WTC11 (cell line): ENCODE data around the gene TRIOBP. TPM values are rescaled to one million over a fixed set of nuclear protein-coding genes. Genes with fewer than 3 reads are reported as not detected.

ENCODE experiments used
- ATAC-seq: fragments of 200-7000 bp; cut with Tn5 transposase; 2 replicates; pipeline ENCODE4 v1.10.0; 2021; ENCODE audit warnings: mild to moderate bottlenecking, moderate library complexity
- CTCF ChIA-PET: fragments of 300-600 bp; sonication (Branson Sonifier 250); formaldehyde crosslinking; loops from one replicate; lab custom pipeline; 2021; ENCODE audit warnings: antibody characterized with exemption; lab: Charles Lee
- POLR2A ChIA-PET: fragments of 350-600 bp; sonication (Branson Sonifier 250); formaldehyde crosslinking; loops from one replicate; lab custom pipeline; 2021; ENCODE audit warnings: antibody characterized with exemption; lab: Charles Lee
- DNase-seq: peaks from one replicate; pipeline ENCODE4 v3.0.0; 2021; ENCODE audit warnings: low spot score
- H3K27ac Mint-ChIP-seq: 2 replicates; pipeline ENCODE4 v1.8.0; 2021; ENCODE audit warnings: mixed read lengths
- H3K27me3 Mint-ChIP-seq: 2 replicates; pipeline ENCODE4 v1.8.0; 2021; ENCODE audit warnings: low read depth, mild to moderate bottlenecking, moderate library complexity, mixed read lengths
- H3K36me3 Mint-ChIP-seq: 2 replicates; pipeline ENCODE4 v1.8.0; 2021; ENCODE audit warnings: mixed read lengths
- H3K4me1 Mint-ChIP-seq: 2 replicates; pipeline ENCODE4 v1.8.0; 2022; ENCODE audit warnings: mixed read lengths
- H3K4me3 Mint-ChIP-seq: 2 replicates; pipeline ENCODE4 v1.8.0; 2021; ENCODE audit warnings: mild to moderate bottlenecking, moderate library complexity, mixed read lengths
- H3K9me3 Mint-ChIP-seq: 2 replicates; pipeline ENCODE4 v1.8.0; 2021; ENCODE audit warnings: mixed read lengths
- CREB1 ChIP-seq: sonication (generic); formaldehyde crosslinking; IDR thresholded peaks from 2 replicates; pipeline ENCODE4 v1.8.0; 2023; ENCODE audit warnings: mild to moderate bottlenecking, missing genetic modification reagents
- FOXP1 ChIP-seq: sonication (generic); formaldehyde crosslinking; IDR thresholded peaks from 2 replicates; pipeline ENCODE4 v1.8.0; 2022; ENCODE audit warnings: missing genetic modification reagents, mild to moderate bottlenecking, moderate library complexity, borderline replicate concordance
- GABPB1 ChIP-seq: sonication (generic); formaldehyde crosslinking; IDR thresholded peaks from 2 replicates; pipeline ENCODE4 v1.8.1; 2023; ENCODE audit warnings: mild to moderate bottlenecking, missing genetic modification reagents
- GRHL2 ChIP-seq: fragments of 250-450 bp; sonication (Bioruptor Pico); IDR thresholded peaks from 2 replicates; pipeline ENCODE4 v1.8.0; 2022; ENCODE audit warnings: mild to moderate bottlenecking, moderate library complexity; ENCODE audit not compliant: insufficient replicate concordance, severe bottlenecking
- IRF2 ChIP-seq: sonication (generic); formaldehyde crosslinking; IDR thresholded peaks from 2 replicates; pipeline ENCODE4 v1.8.0; 2022; ENCODE audit warnings: low read depth, missing genetic modification reagents, borderline replicate concordance
- KAT7 ChIP-seq: sonication (generic); formaldehyde crosslinking; IDR thresholded peaks from 2 replicates; pipeline ENCODE4 v1.8.1; 2023; ENCODE audit warnings: missing genetic modification reagents, mild to moderate bottlenecking, borderline replicate concordance
- ZNF121 ChIP-seq: sonication (generic); formaldehyde crosslinking; IDR thresholded peaks from 2 replicates; pipeline ENCODE4 v1.8.0; 2023; ENCODE audit warnings: missing genetic modification reagents
- ZNF423 ChIP-seq: fragments of 250-450 bp; sonication (Bioruptor Pico); IDR thresholded peaks from 2 replicates; pipeline ENCODE4 v2.1.2; 2022; ENCODE audit warnings: mild to moderate bottlenecking, moderate library complexity
- total RNA-seq: library from RNA; stranded (reverse); gene quantifications from 3 replicates; pipeline ENCODE4 v1.2.3, GENCODE V29; 2021
- TF ChIP-seq, protein P1 (sequence below): sonication (generic); formaldehyde crosslinking; conservative IDR thresholded peaks from 2 replicates; pipeline ENCODE4 v1.8.1; 2023; ENCODE audit warnings: mild to moderate bottlenecking, low read depth, missing genetic modification reagents, moderate library complexity
- TF ChIP-seq, protein P2 (sequence below): sonication (generic); formaldehyde crosslinking; IDR thresholded peaks from 2 replicates; pipeline ENCODE4 v1.8.1; 2022; ENCODE audit warnings: low read depth, mild to moderate bottlenecking, moderate library complexity, missing genetic modification reagents, borderline replicate concordance
- TF ChIP-seq, protein P3 (sequence below): sonication (generic); formaldehyde crosslinking; IDR thresholded peaks from 2 replicates; pipeline ENCODE4 v1.8.1; 2022; ENCODE audit warnings: low read depth, missing genetic modification reagents, borderline replicate concordance
- TF ChIP-seq, protein P4 (sequence below): sonication (generic); formaldehyde crosslinking; IDR thresholded peaks from 2 replicates; pipeline ENCODE4 v1.8.1; 2023; ENCODE audit warnings: mild to moderate bottlenecking, missing genetic modification reagents, moderate library complexity
- TF ChIP-seq, protein P5 (sequence below): sonication (generic); formaldehyde crosslinking; IDR thresholded peaks from 2 replicates; pipeline ENCODE4 v1.8.0; 2022; ENCODE audit warnings: mild to moderate bottlenecking, missing genetic modification reagents
- TF ChIP-seq, protein P6 (sequence below): sonication (generic); formaldehyde crosslinking; IDR thresholded peaks from 2 replicates; pipeline ENCODE4 v1.8.0; 2022; ENCODE audit warnings: mild to moderate bottlenecking, missing genetic modification reagents
- TF ChIP-seq, protein P7 (sequence below): sonication (generic); formaldehyde crosslinking; IDR thresholded peaks from 2 replicates; pipeline ENCODE4 v1.8.0; 2022; ENCODE audit warnings: mild to moderate bottlenecking, missing genetic modification reagents

Gene TRIOBP
- total RNA-seq, 1 experiment from 2014 or later, result 54.0 TPM

DNA sequence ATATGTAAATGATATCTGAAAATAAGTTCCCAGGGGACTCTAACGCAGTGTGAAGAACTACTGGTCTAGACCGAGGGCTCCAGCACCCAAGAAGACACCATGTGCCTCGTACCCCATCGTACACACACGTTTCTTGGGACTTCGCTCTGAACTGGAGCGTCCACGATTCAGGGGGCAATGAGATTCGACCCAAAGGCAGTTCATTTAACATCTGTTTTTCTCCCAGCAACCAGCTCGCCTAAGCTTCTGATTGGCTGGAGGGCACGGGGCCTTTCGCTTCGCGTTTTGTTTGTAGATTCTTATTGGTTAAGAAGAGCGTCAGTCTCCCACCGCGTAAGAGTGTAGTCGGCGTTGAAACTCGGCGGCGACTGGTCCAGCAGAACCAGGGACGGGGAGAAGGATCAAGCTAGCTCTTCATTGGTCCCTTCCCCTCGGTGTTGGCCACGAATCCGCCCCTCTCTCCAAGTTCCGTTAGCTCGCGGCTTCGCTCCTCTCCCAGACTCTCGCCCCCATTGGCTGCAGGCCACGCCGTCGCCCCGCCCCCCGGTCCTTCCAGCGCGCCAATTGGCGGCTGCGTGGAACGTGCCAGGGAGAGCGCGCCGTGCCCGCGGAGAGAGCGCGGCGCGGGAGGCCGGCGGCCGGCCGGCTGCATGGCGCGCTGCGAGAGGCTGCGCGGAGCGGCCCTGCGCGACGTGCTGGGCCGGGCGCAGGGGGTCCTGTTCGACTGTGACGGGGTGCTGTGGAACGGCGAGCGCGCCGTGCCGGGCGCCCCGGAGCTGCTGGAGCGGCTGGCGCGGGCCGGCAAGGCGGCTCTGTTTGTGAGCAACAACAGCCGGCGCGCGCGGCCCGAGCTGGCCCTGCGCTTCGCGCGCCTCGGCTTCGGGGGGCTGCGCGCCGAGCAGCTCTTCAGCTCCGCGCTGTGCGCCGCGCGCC, 38.4 kb upstream of the TRIOBP start, which contains the start of gene PDXP (continued):
- TF ChIP-seq, protein P1, sequence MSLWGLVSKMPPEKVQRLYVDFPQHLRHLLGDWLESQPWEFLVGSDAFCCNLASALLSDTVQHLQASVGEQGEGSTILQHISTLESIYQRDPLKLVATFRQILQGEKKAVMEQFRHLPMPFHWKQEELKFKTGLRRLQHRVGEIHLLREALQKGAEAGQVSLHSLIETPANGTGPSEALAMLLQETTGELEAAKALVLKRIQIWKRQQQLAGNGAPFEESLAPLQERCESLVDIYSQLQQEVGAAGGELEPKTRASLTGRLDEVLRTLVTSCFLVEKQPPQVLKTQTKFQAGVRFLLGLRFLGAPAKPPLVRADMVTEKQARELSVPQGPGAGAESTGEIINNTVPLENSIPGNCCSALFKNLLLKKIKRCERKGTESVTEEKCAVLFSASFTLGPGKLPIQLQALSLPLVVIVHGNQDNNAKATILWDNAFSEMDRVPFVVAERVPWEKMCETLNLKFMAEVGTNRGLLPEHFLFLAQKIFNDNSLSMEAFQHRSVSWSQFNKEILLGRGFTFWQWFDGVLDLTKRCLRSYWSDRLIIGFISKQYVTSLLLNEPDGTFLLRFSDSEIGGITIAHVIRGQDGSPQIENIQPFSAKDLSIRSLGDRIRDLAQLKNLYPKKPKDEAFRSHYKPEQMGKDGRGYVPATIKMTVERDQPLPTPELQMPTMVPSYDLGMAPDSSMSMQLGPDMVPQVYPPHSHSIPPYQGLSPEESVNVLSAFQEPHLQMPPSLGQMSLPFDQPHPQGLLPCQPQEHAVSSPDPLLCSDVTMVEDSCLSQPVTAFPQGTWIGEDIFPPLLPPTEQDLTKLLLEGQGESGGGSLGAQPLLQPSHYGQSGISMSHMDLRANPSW (CRISPR knock-in tag), result no peak
- no peak for TF ChIP-seq GRHL2 (CRISPR knock-in tag)
- peak; percentile 77 for TF ChIP-seq FOXP1 (CRISPR knock-in tag)
- no peak for TF ChIP-seq ZNF423 (CRISPR knock-in tag)
- TF ChIP-seq, protein P2, sequence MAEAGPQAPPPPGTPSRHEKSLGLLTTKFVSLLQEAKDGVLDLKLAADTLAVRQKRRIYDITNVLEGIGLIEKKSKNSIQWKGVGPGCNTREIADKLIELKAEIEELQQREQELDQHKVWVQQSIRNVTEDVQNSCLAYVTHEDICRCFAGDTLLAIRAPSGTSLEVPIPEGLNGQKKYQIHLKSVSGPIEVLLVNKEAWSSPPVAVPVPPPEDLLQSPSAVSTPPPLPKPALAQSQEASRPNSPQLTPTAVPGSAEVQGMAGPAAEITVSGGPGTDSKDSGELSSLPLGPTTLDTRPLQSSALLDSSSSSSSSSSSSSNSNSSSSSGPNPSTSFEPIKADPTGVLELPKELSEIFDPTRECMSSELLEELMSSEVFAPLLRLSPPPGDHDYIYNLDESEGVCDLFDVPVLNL (CRISPR knock-in tag), result no peak; the same call in 1 of the 2 replicates

DNA sequence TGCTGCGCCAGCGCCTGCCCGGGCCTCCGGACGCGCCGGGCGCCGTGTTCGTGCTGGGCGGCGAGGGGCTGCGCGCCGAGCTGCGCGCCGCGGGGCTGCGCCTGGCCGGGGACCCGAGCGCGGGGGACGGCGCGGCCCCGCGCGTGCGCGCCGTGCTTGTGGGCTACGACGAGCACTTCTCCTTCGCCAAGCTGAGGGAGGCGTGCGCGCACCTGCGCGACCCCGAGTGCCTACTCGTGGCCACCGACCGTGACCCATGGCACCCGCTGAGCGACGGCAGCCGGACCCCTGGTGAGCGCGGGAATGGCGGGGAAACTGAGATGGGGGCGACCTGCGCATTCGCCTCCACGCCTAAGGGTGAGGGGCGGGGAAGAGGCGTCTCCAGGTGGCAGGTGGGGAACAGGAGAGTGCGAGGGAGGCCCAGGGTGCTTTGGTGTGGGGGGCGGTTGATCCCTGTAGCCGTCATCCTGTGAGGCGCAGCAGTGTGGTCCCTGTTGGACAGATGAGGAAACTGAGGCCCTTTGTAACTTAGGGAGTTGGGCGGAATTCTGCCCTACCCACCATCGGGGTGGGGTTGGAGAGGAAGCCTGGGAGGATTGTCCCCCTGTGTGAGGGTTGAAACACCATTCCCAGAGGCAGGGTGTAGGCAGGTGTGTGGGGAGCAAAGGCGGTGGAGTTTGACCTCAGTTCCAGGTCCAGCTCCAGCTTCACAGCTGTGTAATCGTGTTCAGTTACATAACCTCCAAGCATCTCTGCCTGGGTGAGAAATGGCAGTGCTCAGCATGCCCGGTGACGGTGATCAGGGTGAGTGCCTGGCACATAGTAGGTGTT, 37.6 kb upstream of the TRIOBP start:
- Mint-ChIP-seq H3K4me1 (peaks cover 29% of the 10 kb centered on the region), H3K4me3 (peak overlapping the region; percentile 77), H3K27ac (no peak overlapping the region), H3K27me3 (no peaks in the 10 kb centered on the region), H3K36me3 (peaks cover 3% of the 10 kb centered on the region; the same call in 1 of the 2 replicates), H3K9me3 (no peaks in the 10 kb centered on the region)
- CTCF ChIA-PET, result interaction anchor here (0.6 to 12.1 kb wide), 16 partner anchors 8 to 158 kb away, joined by 3 to 161 read pairs (median 8); partner anchors contain the start of genes GGA1, NOL12 and SH3BP1
- no peak for DNase-seq
- POLR2A ChIA-PET, result interaction anchor here (0.6 to 1.9 kb wide), 6 partner anchors 8 to 51 kb away, joined by 3 to 8 read pairs (median 6); partner anchors contain the start of genes GGA1 and NOL12
- no peak for ATAC-seq
- TF ChIP-seq ZNF121 (CRISPR knock-in tag), result 0 out of 2 replicates have a peak, but pooled peaks have one; percentile 6
- TF ChIP-seq, protein P3, sequence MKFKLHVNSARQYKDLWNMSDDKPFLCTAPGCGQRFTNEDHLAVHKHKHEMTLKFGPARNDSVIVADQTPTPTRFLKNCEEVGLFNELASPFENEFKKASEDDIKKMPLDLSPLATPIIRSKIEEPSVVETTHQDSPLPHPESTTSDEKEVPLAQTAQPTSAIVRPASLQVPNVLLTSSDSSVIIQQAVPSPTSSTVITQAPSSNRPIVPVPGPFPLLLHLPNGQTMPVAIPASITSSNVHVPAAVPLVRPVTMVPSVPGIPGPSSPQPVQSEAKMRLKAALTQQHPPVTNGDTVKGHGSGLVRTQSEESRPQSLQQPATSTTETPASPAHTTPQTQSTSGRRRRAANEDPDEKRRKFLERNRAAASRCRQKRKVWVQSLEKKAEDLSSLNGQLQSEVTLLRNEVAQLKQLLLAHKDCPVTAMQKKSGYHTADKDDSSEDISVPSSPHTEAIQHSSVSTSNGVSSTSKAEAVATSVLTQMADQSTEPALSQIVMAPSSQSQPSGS, result no peak
- TF ChIP-seq, protein P4, sequence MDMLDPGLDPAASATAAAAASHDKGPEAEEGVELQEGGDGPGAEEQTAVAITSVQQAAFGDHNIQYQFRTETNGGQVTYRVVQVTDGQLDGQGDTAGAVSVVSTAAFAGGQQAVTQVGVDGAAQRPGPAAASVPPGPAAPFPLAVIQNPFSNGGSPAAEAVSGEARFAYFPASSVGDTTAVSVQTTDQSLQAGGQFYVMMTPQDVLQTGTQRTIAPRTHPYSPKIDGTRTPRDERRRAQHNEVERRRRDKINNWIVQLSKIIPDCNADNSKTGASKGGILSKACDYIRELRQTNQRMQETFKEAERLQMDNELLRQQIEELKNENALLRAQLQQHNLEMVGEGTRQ (CRISPR knock-in tag), result no peak
- TF ChIP-seq GABPB1, result peak; percentile 63

DNA sequence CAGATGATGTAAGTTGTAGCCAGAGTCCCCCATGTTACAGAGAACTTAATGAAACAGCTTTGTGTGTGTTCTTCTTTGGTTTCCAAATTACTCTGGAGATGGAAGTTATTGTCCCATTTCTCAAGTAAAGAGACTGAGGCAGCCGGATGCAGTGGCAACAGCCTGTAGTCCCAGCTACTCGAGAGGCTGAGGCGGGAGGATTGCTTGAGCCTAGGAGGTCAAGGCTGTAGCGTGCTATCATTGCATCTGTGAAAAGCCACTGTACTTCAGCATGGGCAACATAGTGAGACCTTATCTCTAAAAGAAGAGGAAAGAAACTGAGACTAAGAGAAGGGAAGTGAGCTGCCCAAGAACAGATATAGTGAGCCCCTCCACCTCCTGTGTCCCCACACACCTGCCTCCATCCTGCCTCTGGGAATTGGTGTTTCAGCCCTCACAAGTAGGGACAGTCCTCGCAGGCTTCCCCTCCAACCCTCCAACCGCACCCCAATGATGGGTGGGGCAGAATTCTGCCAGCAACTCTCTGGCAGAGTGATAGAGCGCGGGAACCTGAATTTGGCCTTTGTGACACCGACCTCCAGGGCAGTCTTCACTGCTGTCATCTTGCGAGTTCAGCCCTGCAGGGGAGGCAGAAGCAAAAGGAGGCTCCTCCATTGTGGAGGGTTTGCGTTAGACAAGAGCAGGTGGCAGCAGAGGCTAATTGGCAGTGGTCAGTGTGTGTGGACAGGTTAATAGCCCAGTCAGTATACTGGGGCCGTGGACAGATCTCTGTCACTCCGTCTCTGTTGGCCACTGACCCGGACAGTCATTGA, 36.7 kb upstream of the TRIOBP start:
- CTCF ChIA-PET, result interaction anchor here (0.6 to 12.1 kb wide), 8 partner anchors 11 to 52 kb away, joined by 3 to 161 read pairs (median 4); partner anchors contain the start of genes GGA1, SH3BP1 and TRIOBP
- H3K27ac Mint-ChIP-seq, result no peak overlapping the region

More for the DNA sequence above, 36.7 kb upstream of the TRIOBP start:
- peaks cover 29% of the 10 kb centered on the region for H3K4me1 Mint-ChIP-seq
- H3K27me3 Mint-ChIP-seq, result no peaks in the 10 kb centered on the region
- H3K4me3 Mint-ChIP-seq, result peak overlapping the region; percentile 77
- H3K9me3 Mint-ChIP-seq, result no peaks in the 10 kb centered on the region
- peaks cover 3% of the 10 kb centered on the region; the same call in 1 of the 2 replicates for H3K36me3 Mint-ChIP-seq
- TF ChIP-seq IRF2 (CRISPR knock-in tag) (no peak), CREB1 (CRISPR knock-in tag) (no peak), KAT7 (CRISPR knock-in tag) (no peak)
- TF ChIP-seq, protein P5, sequence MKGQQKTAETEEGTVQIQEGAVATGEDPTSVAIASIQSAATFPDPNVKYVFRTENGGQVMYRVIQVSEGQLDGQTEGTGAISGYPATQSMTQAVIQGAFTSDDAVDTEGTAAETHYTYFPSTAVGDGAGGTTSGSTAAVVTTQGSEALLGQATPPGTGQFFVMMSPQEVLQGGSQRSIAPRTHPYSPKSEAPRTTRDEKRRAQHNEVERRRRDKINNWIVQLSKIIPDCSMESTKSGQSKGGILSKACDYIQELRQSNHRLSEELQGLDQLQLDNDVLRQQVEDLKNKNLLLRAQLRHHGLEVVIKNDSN (CRISPR knock-in tag), result no peak
- TF ChIP-seq, protein P6, sequence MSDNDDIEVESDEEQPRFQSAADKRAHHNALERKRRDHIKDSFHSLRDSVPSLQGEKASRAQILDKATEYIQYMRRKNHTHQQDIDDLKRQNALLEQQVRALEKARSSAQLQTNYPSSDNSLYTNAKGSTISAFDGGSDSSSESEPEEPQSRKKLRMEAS, result no peak
- TF ChIP-seq, protein P7, sequence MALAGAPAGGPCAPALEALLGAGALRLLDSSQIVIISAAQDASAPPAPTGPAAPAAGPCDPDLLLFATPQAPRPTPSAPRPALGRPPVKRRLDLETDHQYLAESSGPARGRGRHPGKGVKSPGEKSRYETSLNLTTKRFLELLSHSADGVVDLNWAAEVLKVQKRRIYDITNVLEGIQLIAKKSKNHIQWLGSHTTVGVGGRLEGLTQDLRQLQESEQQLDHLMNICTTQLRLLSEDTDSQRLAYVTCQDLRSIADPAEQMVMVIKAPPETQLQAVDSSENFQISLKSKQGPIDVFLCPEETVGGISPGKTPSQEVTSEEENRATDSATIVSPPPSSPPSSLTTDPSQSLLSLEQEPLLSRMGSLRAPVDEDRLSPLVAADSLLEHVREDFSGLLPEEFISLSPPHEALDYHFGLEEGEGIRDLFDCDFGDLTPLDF (CRISPR knock-in tag), result no peak
- DNase-seq, result no peak
- ATAC-seq, result no peak
- POLR2A ChIA-PET, result no interaction called here
